Natural killer cell (primary cell): Measurements from ENCODE around the gene SLC39A11. TPM values are rescaled to one million over a fixed set of nuclear protein-coding genes. Genes with fewer than 3 reads are reported as not detected.
"Not testable (repeated sequence)": the region's sequence is repeated elsewhere in the genome, so short reads cannot be mapped to it uniquely, and the experiment has no call there.

Source experiments
- ATAC-seq, 3 donors: fragments of 150-1000 bp in 2 of 3; fragments of 200-7000 bp in 1 of 3; cut with Tn5 transposase; 1 replicate in 1 of 3; 2 replicates in 2 of 3; pipeline ENCODE4 v1.10.0; 2021; ENCODE audit warnings: mild to moderate bottlenecking in 2 of 3, moderate library complexity in 2 of 3
- DNase-seq, 2 donors: peaks; one replicate each; pipeline versions ENCODE4 v3.0.0 to v3.0.0-alpha.2; 2013 to 2021; ENCODE audit warnings: mixed read lengths in 1 of 2
- H3K27ac ChIP-seq: one replicate; pipeline ENCODE4 v1.5.1; 2013; ENCODE audit warnings: mild to moderate bottlenecking, low read length
- H3K27me3 ChIP-seq: one replicate; pipeline ENCODE4 v1.6.1; 2013; ENCODE audit warnings: low read length; ENCODE audit not compliant: control insufficient read depth, insufficient read depth
- H3K36me3 ChIP-seq: one replicate; pipeline ENCODE4 v1.6.1; 2013; ENCODE audit warnings: low read length; ENCODE audit not compliant: control insufficient read depth, insufficient read depth
- H3K4me1 ChIP-seq: one replicate; pipeline ENCODE4 v1.6.1; 2013; ENCODE audit warnings: low read length; ENCODE audit not compliant: control insufficient read depth, insufficient read depth
- H3K4me3 ChIP-seq: one replicate; pipeline ENCODE4 v1.5.1; 2013; ENCODE audit warnings: low read length
- H3K9me3 ChIP-seq: one replicate; pipeline ENCODE4 v1.6.1; 2013; ENCODE audit warnings: low read length; ENCODE audit not compliant: control insufficient read depth, insufficient read depth
- H3K27ac Mint-ChIP-seq, 2 donors: one replicate each; pipeline ENCODE4 v1.8.0; 2022; ENCODE audit warnings: mild to moderate bottlenecking in 2 of 2, mixed read lengths in 2 of 2, moderate library complexity in 1 of 2
- H3K27me3 Mint-ChIP-seq, 2 donors: one replicate each; pipeline ENCODE4 v1.8.0; 2022; ENCODE audit warnings: low read depth in 2 of 2, mixed read lengths in 2 of 2
- H3K36me3 Mint-ChIP-seq: one replicate; pipeline ENCODE4 v1.8.0; 2022; ENCODE audit warnings: mixed read lengths
- H3K4me1 Mint-ChIP-seq, 2 donors: one replicate each; pipeline ENCODE4 v1.8.0; 2022; ENCODE audit warnings: mixed read lengths in 2 of 2
- H3K4me3 Mint-ChIP-seq: one replicate; pipeline ENCODE4 v1.8.0; 2022; ENCODE audit warnings: mild to moderate bottlenecking, moderate library complexity, mixed read lengths
- H3K9me3 Mint-ChIP-seq, 2 donors: one replicate each; pipeline ENCODE4 v1.8.0; 2022; ENCODE audit warnings: mixed read lengths in 2 of 2
- WGBS: methylation state at CpG from one replicate; pipeline ENCODE4 v1.1.7; 2013; ENCODE audit warnings: missing lambda C conversion rate; ENCODE audit not compliant: insufficient coverage; 5-methylcytosine and 5-hydroxymethylcytosine counted together
- intact Hi-C: fragments of 100-400 bp; cut with micrococcal nuclease; formaldehyde crosslinking; loops from one replicate; pipeline ENCODE4 v1.14.2; 2022
- total RNA-seq, 4 donors: library from RNA; stranded (reverse); fragments of 120-200 nt in 1 of 4; gene quantifications; one replicate each; pipeline versions ENCODE4 v1.2.3 to v1.2.4, GENCODE V29; 2013 to 2022
- TF ChIP-seq, protein P1 (sequence below): fragments of 200-600 bp; IDR thresholded peaks from one replicate; pipeline ENCODE4 v1.8.0; 2022; ENCODE audit warnings: antibody characterized with exemption

The SLC39A11 gene
- total RNA-seq, 3 donors from 2014 or later (not counting 1 experiment from before 2014, with no cell fraction given) = 32.6 to 44.9 (median 39.4) TPM

DNA sequence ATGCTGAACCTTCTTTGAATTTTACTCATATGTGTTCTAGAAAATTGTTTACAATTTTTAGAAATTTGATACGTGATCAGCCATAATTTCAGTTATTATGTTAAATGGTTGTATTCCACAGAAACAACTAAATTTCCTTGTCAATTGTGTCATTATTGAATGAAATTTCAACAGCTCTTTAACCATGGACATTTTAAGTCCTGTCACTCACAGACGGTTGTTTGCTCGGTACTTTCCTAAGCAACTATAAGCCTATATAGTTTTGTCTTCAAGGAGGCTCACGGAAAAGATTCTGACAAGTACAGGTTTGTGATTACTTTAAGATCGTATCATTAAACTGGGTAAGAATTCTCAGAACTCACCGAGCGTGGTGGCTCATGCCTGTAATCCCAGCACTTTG lies 31.8 kb downstream of the SLC39A11 start:
- H3K4me3 ChIP-seq = no peak overlapping the region
- no peaks in the 10 kb centered on the region for H3K27me3 Mint-ChIP-seq
- ATAC-seq (no peak), DNase-seq (no peak)
- H3K27ac ChIP-seq = no peak overlapping the region
- intact Hi-C loops = no loop called here
- H3K4me3 Mint-ChIP-seq = no peak overlapping the region
- H3K27ac Mint-ChIP-seq = no peak overlapping the region
- WGBS = 94% methylated on average over 6 of the region's 7 CpGs
- no peaks in the 10 kb centered on the region for H3K9me3 Mint-ChIP-seq
- TF ChIP-seq, protein P1, sequence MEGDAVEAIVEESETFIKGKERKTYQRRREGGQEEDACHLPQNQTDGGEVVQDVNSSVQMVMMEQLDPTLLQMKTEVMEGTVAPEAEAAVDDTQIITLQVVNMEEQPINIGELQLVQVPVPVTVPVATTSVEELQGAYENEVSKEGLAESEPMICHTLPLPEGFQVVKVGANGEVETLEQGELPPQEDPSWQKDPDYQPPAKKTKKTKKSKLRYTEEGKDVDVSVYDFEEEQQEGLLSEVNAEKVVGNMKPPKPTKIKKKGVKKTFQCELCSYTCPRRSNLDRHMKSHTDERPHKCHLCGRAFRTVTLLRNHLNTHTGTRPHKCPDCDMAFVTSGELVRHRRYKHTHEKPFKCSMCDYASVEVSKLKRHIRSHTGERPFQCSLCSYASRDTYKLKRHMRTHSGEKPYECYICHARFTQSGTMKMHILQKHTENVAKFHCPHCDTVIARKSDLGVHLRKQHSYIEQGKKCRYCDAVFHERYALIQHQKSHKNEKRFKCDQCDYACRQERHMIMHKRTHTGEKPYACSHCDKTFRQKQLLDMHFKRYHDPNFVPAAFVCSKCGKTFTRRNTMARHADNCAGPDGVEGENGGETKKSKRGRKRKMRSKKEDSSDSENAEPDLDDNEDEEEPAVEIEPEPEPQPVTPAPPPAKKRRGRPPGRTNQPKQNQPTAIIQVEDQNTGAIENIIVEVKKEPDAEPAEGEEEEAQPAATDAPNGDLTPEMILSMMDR = no peak
- H3K27me3 ChIP-seq = no peaks in the 10 kb centered on the region
- no peaks in the 10 kb centered on the region for H3K36me3 ChIP-seq
- H3K4me1 ChIP-seq = peaks cover 5% of the 10 kb centered on the region
- no peaks in the 10 kb centered on the region for H3K9me3 ChIP-seq
- H3K4me1 Mint-ChIP-seq = peaks cover 9 to 14% of the 10 kb centered on the region in 2 donors
- no peaks in the 10 kb centered on the region for H3K36me3 Mint-ChIP-seq

DNA sequence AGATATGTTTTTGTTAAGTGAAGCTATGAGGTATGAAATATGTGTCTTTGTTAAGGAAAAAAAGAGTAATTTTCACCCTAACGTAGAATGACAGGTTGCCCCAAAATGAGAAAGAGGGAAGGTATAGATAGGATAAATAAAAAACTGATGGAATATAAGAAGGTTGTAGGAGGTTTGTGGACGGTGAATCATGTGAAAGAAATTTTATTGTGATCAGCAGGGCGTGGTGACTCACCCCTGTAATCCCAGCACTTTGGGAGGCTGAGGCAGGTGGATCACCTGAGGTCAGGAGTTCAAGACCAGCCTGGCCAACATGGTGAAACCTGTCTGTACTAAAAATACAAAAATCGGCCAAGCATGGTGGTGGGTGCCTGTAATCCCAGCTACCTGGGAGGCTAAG lies 32.8 kb downstream of the SLC39A11 start:
- H3K9me3 ChIP-seq, H3K27me3 Mint-ChIP-seq, H3K27ac ChIP-seq, ATAC-seq, intact Hi-C loops, H3K4me3 Mint-ChIP-seq, H3K4me1 ChIP-seq, DNase-seq, H3K9me3 Mint-ChIP-seq, H3K27me3 ChIP-seq, H3K27ac Mint-ChIP-seq, H3K36me3 ChIP-seq, H3K36me3 Mint-ChIP-seq, H3K4me3 ChIP-seq: not testable (repeated sequence)
- peaks cover 5 to 12% of the 10 kb centered on the region in 2 donors for H3K4me1 Mint-ChIP-seq
- 90% methylated on average over 4 of the region's 4 CpGs for WGBS

DNA sequence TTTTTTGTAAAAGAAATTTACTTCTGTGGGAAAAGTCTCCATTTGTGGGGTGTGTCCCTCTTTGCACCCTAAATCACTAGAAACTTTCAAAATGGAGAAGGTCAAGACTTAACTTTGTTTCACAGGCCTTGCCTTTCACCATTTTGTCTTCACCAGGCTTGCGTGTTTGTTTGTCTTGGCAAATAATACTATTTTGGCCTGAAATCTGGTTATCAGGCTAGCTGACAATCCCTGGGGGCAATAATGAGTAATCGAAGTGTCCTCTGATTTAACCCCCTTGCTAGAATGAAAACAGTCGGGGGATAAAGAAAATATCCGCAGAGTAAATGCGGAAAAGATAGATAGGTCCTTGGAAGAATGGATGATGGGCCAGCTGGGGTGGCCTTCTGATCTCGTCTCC lies 34.5 kb downstream of the SLC39A11 start:
- no peak overlapping the region for H3K27ac ChIP-seq
- TF ChIP-seq, protein P1 = no peak
- Mint-ChIP-seq H3K36me3 (no peaks in the 10 kb centered on the region), H3K4me3 (no peak overlapping the region), H3K27me3 (no peaks in the 10 kb centered on the region), H3K9me3 (no peaks in the 10 kb centered on the region), H3K27ac (no peak overlapping the region), H3K4me1 (no peaks in the 10 kb centered on the region)
- ATAC-seq (no peak), DNase-seq (no peak)
- intact Hi-C loops = no loop called here
- H3K27me3 ChIP-seq = no peaks in the 10 kb centered on the region
- no peaks in the 10 kb centered on the region for H3K4me1 ChIP-seq
- 98% methylated on average over 6 of the region's 6 CpGs for WGBS
- H3K4me3 ChIP-seq = no peak overlapping the region
- no peaks in the 10 kb centered on the region for H3K9me3 ChIP-seq
- no peaks in the 10 kb centered on the region for H3K36me3 ChIP-seq

DNA sequence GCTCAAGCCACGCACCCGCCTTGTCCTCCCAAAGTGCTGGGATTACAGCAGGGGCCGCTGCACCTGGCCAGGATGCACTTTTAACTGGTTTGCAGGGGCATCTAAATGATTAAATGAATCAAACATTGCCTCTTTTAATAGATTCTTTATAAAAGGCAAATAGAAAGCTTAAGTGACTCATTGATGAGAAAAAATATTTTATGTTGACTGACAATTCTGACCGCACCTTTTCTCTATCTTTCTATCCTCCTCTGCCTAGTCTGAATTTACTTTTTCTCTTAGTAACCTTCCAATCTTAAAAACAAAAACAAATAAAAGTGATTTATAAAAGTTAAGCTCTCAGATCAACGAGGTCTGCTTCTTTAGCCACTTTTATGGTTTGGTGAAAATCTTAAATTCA lies 35.3 kb downstream of the SLC39A11 start:
- WGBS = 93% methylated on average over 4 of the region's 5 CpGs
- DNase-seq (no peak), ATAC-seq (no peak)
- H3K4me1 ChIP-seq = no peaks in the 10 kb centered on the region
- no peaks in the 10 kb centered on the region for H3K27me3 ChIP-seq
- Mint-ChIP-seq H3K27ac (no peak overlapping the region), H3K36me3 (no peaks in the 10 kb centered on the region), H3K9me3 (no peaks in the 10 kb centered on the region), H3K27me3 (no peaks in the 10 kb centered on the region), H3K4me1 (peaks cover 0 to 3% of the 10 kb centered on the region in 2 donors), H3K4me3 (no peak overlapping the region)
- TF ChIP-seq, protein P1 = no peak
- H3K9me3 ChIP-seq = no peaks in the 10 kb centered on the region
- no peak overlapping the region for H3K4me3 ChIP-seq
- intact Hi-C loops = no loop called here
- no peaks in the 10 kb centered on the region for H3K36me3 ChIP-seq
- H3K27ac ChIP-seq = no peak overlapping the region
